Mammary epithelial cell (primary cell): ENCODE measurements around the gene IL1F10.

Source experiments
- CTCF ChIP-seq, 2 donors: IDR thresholded peaks in 1 of 2; conservative IDR thresholded peaks in 1 of 2; 2 replicates each; pipeline ENCODE4 v1.5.1; 2011 to 2012; ENCODE audit warnings: inconsistent platforms in 2 of 2, low read length in 2 of 2, mild to moderate bottlenecking in 2 of 2, control low read depth in 1 of 2, low read depth in 1 of 2; ENCODE audit not compliant: insufficient read depth in 1 of 2; ENCODE audit errors: extremely low read depth in 1 of 2
- EZH2 ChIP-seq: IDR thresholded peaks from 2 replicates; pipeline ENCODE4 v1.6.1; 2012; ENCODE audit warnings: low read length, inconsistent platforms, borderline replicate concordance

GRCh38 chr2:113091231-113091896 lies 23.6 kb downstream of the IL1F10 start:
- TF ChIP-seq CTCF (conservative IDR thresholded peaks at IDR 0.05 in 1 of 2, IDR thresholded peaks at IDR 0.05 in 1 of 2; ENCODE audit: extremely low read depth in 1 of 2, insufficient read depth in 1 of 2, low read depth in 1 of 2, low read length in 2 of 2) (no peak), EZH2 (no peak)
